H1 (cell line): ENCODE results near the gene UVRAG.
"Not testable (repeated sequence)": the region's sequence is repeated elsewhere in the genome, so short reads cannot be mapped to it uniquely, and the experiment has no call there.

ENCODE experiments used
- CEBPB ChIP-seq: IDR thresholded peaks from 2 replicates; pipeline ENCODE4 v1.6.1; 2012; ENCODE audit warnings: low read depth, low read length
- CHD1 ChIP-seq: IDR thresholded peaks from 2 replicates; pipeline ENCODE4 v1.6.1; 2012; ENCODE audit warnings: low read depth, low read length, improper control_type of control experiment
- CTCF ChIP-seq, 3 experiments: IDR thresholded peaks; 1 replicate in 2 of 3; 2 replicates in 1 of 3; pipeline versions ENCODE4 v1.5.1 to v1.6.1; 2011; ENCODE audit warnings: low read length in 3 of 3, mild to moderate bottlenecking in 3 of 3, inconsistent platforms in 2 of 3, low read depth in 1 of 3, moderate library complexity in 1 of 3; ENCODE audit not compliant: insufficient read depth in 1 of 3; ENCODE audit errors: control extremely low read depth in 1 of 3
- EZH2 ChIP-seq: fragments of 200-600 bp; sonication (generic); IDR thresholded peaks from 2 replicates; pipeline ENCODE4 v1.7.1; 2012; ENCODE audit warnings: low read depth, mild to moderate bottlenecking, moderate library complexity, low read length, inconsistent platforms; ENCODE audit not compliant: severe bottlenecking
- POLR2A ChIP-seq, 2 experiments: IDR thresholded peaks; 1 replicate in 1 of 2; 2 replicates in 1 of 2; pipeline ENCODE4 v1.6.1; 2011; ENCODE audit warnings: low read depth in 2 of 2, low read length in 2 of 2, mild to moderate bottlenecking in 2 of 2; ENCODE audit errors: control extremely low read depth in 1 of 2
- USF2 ChIP-seq: IDR thresholded peaks from 2 replicates; pipeline ENCODE4 v1.6.1; 2011; ENCODE audit warnings: low read length, improper control_type of control experiment

GRCh38 chr11:75877327-75877726 lies 62.3 kb downstream of the UVRAG start:
- not testable (repeated sequence) for TF ChIP-seq POLR2A (IDR thresholded peaks at IDR 0.05; ENCODE audit: control extremely low read depth in 1 of 2, low read depth in 2 of 2, low read length in 2 of 2); USF2; CHD1; CEBPB; EZH2; CTCF (IDR thresholded peaks at IDR 0.05; ENCODE audit: control extremely low read depth in 1 of 3, insufficient read depth in 1 of 3, low read depth in 1 of 3, low read length in 3 of 3)
